IMR-90 (cell line): ENCODE measurements around the gene CYSRT1. TPM values are rescaled to one million over a fixed set of nuclear protein-coding genes. Genes with fewer than 3 reads are reported as not detected.

Source experiments
- ATAC-seq: fragments of 200-7000 bp; cut with Tn5 transposase; 2 replicates; pipeline ENCODE4 v1.9.1; 2020; ENCODE audit warnings: low read depth, mild to moderate bottlenecking, moderate library complexity
- BruUV-seq: library from RNA; stranded (reverse); fragments of 400-500 nt; replicated peaks from 2 replicates; lab custom pipeline; 2021; lab: Mats Ljungman, UMichigan
- CTCF ChIA-PET: fragments of 300-600 bp; formaldehyde crosslinking; extraction: SDS; loops from one replicate; lab custom pipeline; 2021; ENCODE audit warnings: antibody characterized with exemption; lab: Yijun Ruan, JAX
- POLR2A ChIA-PET: fragments of 300-600 bp; sonication (Branson Sonifier 250); formaldehyde crosslinking; loops from one replicate; lab custom pipeline; 2022; ENCODE audit warnings: antibody characterized with exemption; ENCODE audit not compliant: unreplicated experiment; lab: Charles Lee
- DNase-seq: peaks from one replicate; pipeline ENCODE4 v3.0.0; 2013
- H2AFZ ChIP-seq: replicated peaks from 2 replicates; pipeline ENCODE3; 2013; ENCODE audit warnings: low read length, mild to moderate bottlenecking; ENCODE audit not compliant: poor library complexity
- H2AK5ac ChIP-seq: 2 replicates; pipeline ENCODE4 v1.6.1; 2013; ENCODE audit warnings: low read depth, low read length, inconsistent platforms
- H2AK9ac ChIP-seq: replicated peaks from 2 replicates; pipeline ENCODE3; 2013; ENCODE audit warnings: mild to moderate bottlenecking, low read depth, low read length, moderate library complexity; ENCODE audit not compliant: poor library complexity
- H2BK120ac ChIP-seq: 2 replicates; pipeline ENCODE4 v1.6.1; 2013; ENCODE audit warnings: low read depth, low read length, inconsistent platforms
- H2BK15ac ChIP-seq: 3 replicates; pipeline ENCODE4 v1.6.1; 2013; ENCODE audit warnings: low read depth, low read length, inconsistent platforms
- H2BK20ac ChIP-seq: 2 replicates; pipeline ENCODE4 v1.6.1; 2013; ENCODE audit warnings: low read depth, mild to moderate bottlenecking, inconsistent platforms, low read length, moderate library complexity
- H2BK5ac ChIP-seq: 2 replicates; pipeline ENCODE4 v1.6.1; 2013; ENCODE audit warnings: mild to moderate bottlenecking, low read depth, low read length, inconsistent platforms; ENCODE audit not compliant: poor library complexity, severe bottlenecking
- H3K14ac ChIP-seq: replicated peaks from 2 replicates; pipeline ENCODE4 v1.6.1; 2013; ENCODE audit warnings: low read depth, low read length, inconsistent platforms
- H3K18ac ChIP-seq: 2 replicates; pipeline ENCODE4 v1.6.1; 2013; ENCODE audit warnings: low read depth, low read length, control low read depth
- H3K23ac ChIP-seq: 2 replicates; pipeline ENCODE4 v1.6.1; 2013; ENCODE audit warnings: low read depth, low read length, inconsistent platforms
- H3K27ac ChIP-seq: 2 replicates; pipeline ENCODE4 v1.5.1; 2013; ENCODE audit warnings: mild to moderate bottlenecking, control low read depth, low read length; ENCODE audit not compliant: insufficient read depth
- H3K27me3 ChIP-seq: 2 replicates; pipeline ENCODE4 v1.6.1; 2013; ENCODE audit warnings: low read length; ENCODE audit not compliant: control insufficient read depth, insufficient read depth
- H3K36me3 ChIP-seq: 2 replicates; pipeline ENCODE4 v1.6.1; 2013; ENCODE audit warnings: low read length, mixed read lengths; ENCODE audit not compliant: control insufficient read depth, insufficient read depth
- H3K4ac ChIP-seq: 2 replicates; pipeline ENCODE4 v1.6.1; 2013; ENCODE audit warnings: low read depth, low read length, inconsistent platforms
- H3K4me1 ChIP-seq: 2 replicates; pipeline ENCODE4 v1.6.1; 2013; ENCODE audit warnings: low read length, mixed read lengths; ENCODE audit not compliant: control insufficient read depth, insufficient read depth
- H3K4me2 ChIP-seq: 2 replicates; pipeline ENCODE4 v1.6.1; 2013; ENCODE audit warnings: low read depth, mild to moderate bottlenecking, control low read depth, low read length, moderate library complexity
- H3K4me3 ChIP-seq: 2 replicates; pipeline ENCODE4 v1.5.1; 2013; ENCODE audit warnings: low read depth, mild to moderate bottlenecking, control low read depth, low read length, moderate library complexity; ENCODE audit not compliant: insufficient read depth
- H3K56ac ChIP-seq: 2 replicates; pipeline ENCODE4 v1.6.1; 2013; ENCODE audit warnings: low read length, inconsistent platforms; ENCODE audit not compliant: insufficient read depth; ENCODE audit errors: extremely low read depth
- H3K79me1 ChIP-seq, 2 experiments: 2 replicates each; pipeline ENCODE4 v1.6.1; 2013; ENCODE audit warnings: low read length in 2 of 2, inconsistent platforms in 1 of 2, low read depth in 1 of 2
- H3K9ac ChIP-seq: 2 replicates; pipeline ENCODE4 v1.6.1; 2013; ENCODE audit warnings: low read depth, low read length, control low read depth
- H3K9me1 ChIP-seq: 2 replicates; pipeline ENCODE4 v1.6.1; 2013; ENCODE audit warnings: low read length, inconsistent platforms; ENCODE audit not compliant: insufficient read depth
- H3K9me3 ChIP-seq: 2 replicates; pipeline ENCODE4 v1.6.1; 2013; ENCODE audit warnings: low read length; ENCODE audit not compliant: control insufficient read depth, insufficient read depth
- H4K20me1 ChIP-seq: 2 replicates; pipeline ENCODE4 v1.6.1; 2013; ENCODE audit warnings: low read length, inconsistent platforms; ENCODE audit not compliant: insufficient read depth
- H4K5ac ChIP-seq: 2 replicates; pipeline ENCODE4 v1.6.1; 2013; ENCODE audit warnings: mild to moderate bottlenecking, low read depth, low read length, control low read depth
- H4K8ac ChIP-seq, 2 experiments: 2 replicates each; pipeline ENCODE4 v1.6.1; 2013; ENCODE audit warnings: low read depth in 2 of 2, low read length in 2 of 2, control low read depth in 1 of 2, inconsistent platforms in 1 of 2
- H4K91ac ChIP-seq: 2 replicates; pipeline ENCODE4 v1.6.1; 2013; ENCODE audit warnings: low read depth, low read length, inconsistent platforms; ENCODE audit not compliant: insufficient read depth
- FOS ChIP-seq: fragments of 150-350 bp; IDR thresholded peaks from 2 replicates; pipeline ENCODE4 v1.6.1; 2016; ENCODE audit warnings: low read depth, low read length
- MAFK ChIP-seq: IDR thresholded peaks from 2 replicates; pipeline ENCODE4 v1.6.1; 2012; ENCODE audit warnings: low read depth, low read length, improper control_type of control experiment
- MXI1 ChIP-seq: IDR thresholded peaks from 2 replicates; pipeline ENCODE4 v1.6.1; 2012; ENCODE audit warnings: low read depth, mild to moderate bottlenecking, low read length, moderate library complexity, borderline replicate concordance
- SMC3 ChIP-seq: fragments of 150-350 bp; IDR thresholded peaks from 2 replicates; pipeline ENCODE4 v1.6.1; 2016; ENCODE audit warnings: low read depth, mild to moderate bottlenecking, antibody characterized with exemption, low read length, moderate library complexity
- WGBS, 2 experiments: methylation state at CpG; one replicate each; pipeline versions ENCODE4 v1.1.5 to v1.1.7; 2013; ENCODE audit warnings: missing lambda C conversion rate in 2 of 2; ENCODE audit not compliant: insufficient read length in 1 of 2; ENCODE audit errors: extremely low coverage in 2 of 2; 5-methylcytosine and 5-hydroxymethylcytosine counted together
- dilution Hi-C: fragments of 300-500 bp; cut with HindIII; formaldehyde crosslinking; loops from one replicate; pipeline ENCODE4 v1.14.3; 2018; ENCODE audit warnings: low sequenced_read_pairs; ENCODE audit not compliant: unreplicated experiment
- in situ Hi-C: fragments of 300-500 bp; cut with MboI; formaldehyde crosslinking; loops from 3 replicates; pipeline ENCODE4 v1.14.3; 2019; ENCODE audit warnings: low sequenced_read_pairs, inconsistent platforms, mixed read lengths
- intact Hi-C: fragments of 100-400 bp; cut with micrococcal nuclease; formaldehyde crosslinking; loops from 2 replicates; pipeline ENCODE4 v1.10.0; 2022
- polyA plus RNA-seq, 3 experiments: library from polyadenylated mRNA; depleted of rRNA; stranded (reverse); fragments of >200 nt; gene quantifications; 2 replicates each; pipeline ENCODE4 v1.2.3, GENCODE V29; 2012; ENCODE audit warnings: low replicate concordance in 1 of 3
- total RNA-seq: library from RNA; depleted of rRNA; stranded (reverse); fragments of >200 nt; gene quantifications from 2 replicates; pipeline ENCODE4 v1.2.3, GENCODE V29; 2012

CYSRT1 gene
- total and polyA plus RNA-seq, 2 of the 4 experiments (the other 2 are of a cell fraction): 0.18 to 0.84 TPM

DNA sequence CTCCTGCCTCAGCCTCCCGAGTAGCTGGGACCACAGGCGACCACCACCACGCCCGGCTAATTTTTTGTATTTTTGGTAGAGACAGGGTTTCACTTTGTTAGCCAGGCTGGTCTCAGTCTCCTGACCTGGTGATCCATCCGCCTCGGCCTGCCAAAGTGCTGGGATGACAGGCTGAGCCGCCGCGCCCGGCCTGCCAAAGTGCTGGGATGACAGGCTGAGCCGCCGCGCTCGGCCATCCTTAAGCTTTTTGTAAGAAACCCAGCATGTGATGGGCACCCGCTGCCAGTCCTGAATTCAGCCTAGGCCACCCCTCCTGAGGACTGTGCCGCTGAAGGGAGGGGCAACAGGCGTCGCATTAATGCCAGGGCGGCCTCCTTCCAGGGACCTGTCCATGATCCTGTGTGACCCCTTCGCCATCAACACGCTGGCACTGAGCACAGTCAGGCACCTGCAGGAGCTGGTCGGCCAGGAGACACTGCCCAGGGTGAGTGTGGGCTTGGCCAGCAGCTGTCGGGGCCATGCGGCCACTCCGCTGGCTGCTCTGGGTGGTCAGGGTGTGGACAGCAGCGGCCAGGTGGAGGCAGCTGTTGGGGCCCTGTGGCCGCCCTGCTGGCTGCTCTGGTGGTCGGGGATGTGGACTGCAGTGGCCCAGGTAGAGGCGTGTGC is 40.7 kb downstream of the CYSRT1 start:
- dilution Hi-C loops: no loop called here

More for the DNA sequence above, 40.7 kb downstream of the CYSRT1 start:
- no TSS peak for BruUV-seq
- Histone ChIP-seq H4K5ac (no peak overlapping the region), H2BK15ac (no peak overlapping the region), H2BK120ac (no peak overlapping the region), H3K9me1 (peaks cover 14% of the 10 kb centered on the region), H3K9ac (no peak overlapping the region), H2BK20ac (no peak overlapping the region), H3K27ac (no peak overlapping the region), H3K36me3 (peaks cover 51% of the 10 kb centered on the region), H3K4me1 (peaks cover 12% of the 10 kb centered on the region), H3K14ac (no peak overlapping the region), H4K91ac (no peak overlapping the region), H4K20me1 (peaks cover 24% of the 10 kb centered on the region), H3K4me3 (no peak overlapping the region), H3K18ac (no peak overlapping the region), H2AK9ac (no peak overlapping the region), H3K4me2 (no peak overlapping the region), H2AFZ (no peak overlapping the region), H3K23ac (no peak overlapping the region), H2BK5ac (no peak overlapping the region), H3K79me1 (peaks cover 13 to 48% of the 10 kb centered on the region in 2 experiments; a peak in 3 of 4 replicates), H3K27me3 (no peaks in the 10 kb centered on the region), H3K9me3 (no peaks in the 10 kb centered on the region), H2AK5ac (no peak overlapping the region), H3K56ac (no peak overlapping the region), H3K4ac (no peak overlapping the region), H4K8ac (no peak overlapping the region)
- 99% methylated on average over 12 of the region's 29 CpGs; no CpG with 5 or more reads in 1 of the 2 experiments for WGBS, 2 experiments
- TF ChIP-seq SMC3 (no peak), MXI1 (no peak), MAFK (no peak), FOS (no peak)
- ATAC-seq: no peak
- intact Hi-C loops: no loop called here
- no peak for DNase-seq
- in situ Hi-C loops: no loop called here
- POLR2A ChIA-PET: interaction anchor here (0.6 kb wide), 1 partner anchor 19 kb away, joined by 7 read pairs; no protein-coding TSS in a partner anchor
- CTCF ChIA-PET: no interaction called here
